ENCODE measurements around the gene PRRC2A. TPM values are rescaled to one million over a fixed set of nuclear protein-coding genes. Genes with fewer than 3 reads are reported as not detected.

PRRC2A gene
- total RNA-seq, 1 donor from 2014 or later: 230 TPM

Other genes starting within 250 kb of the PRRC2A start
- gene MICA, start 217.1 kb upstream of the PRRC2A start, total RNA-seq: 12.4 and 12.8 TPM in 2 replicates
- 55.3 and 58.5 TPM in 2 replicates for gene MICB, start 122.6 kb upstream of the PRRC2A start, total RNA-seq
- not detected in 2 replicates for gene MCCD1, start 91.8 kb upstream of the PRRC2A start, total RNA-seq
- gene DDX39B, start 78.7 kb upstream of the PRRC2A start, total RNA-seq: 422 and 431 TPM in 2 replicates
- gene ATP6V1G2, start 74.1 kb upstream of the PRRC2A start, total RNA-seq: 1.2 and 1.4 TPM in 2 replicates
- 14.5 and 16.4 TPM in 2 replicates for gene NFKBIL1, start 73.1 kb upstream of the PRRC2A start, total RNA-seq
- gene LTA, start 48.4 kb upstream of the PRRC2A start, total RNA-seq: 204 and 212 TPM in 2 replicates
- gene TNF, start 45.1 kb upstream of the PRRC2A start, total RNA-seq: 171 and 172 TPM in 2 replicates
- 2,430 and 2,468 TPM in 2 replicates for gene LTB, start 38.3 kb upstream of the PRRC2A start, total RNA-seq
- 149 and 171 TPM in 2 replicates for gene LST1, start 34.4 kb upstream of the PRRC2A start, total RNA-seq
- gene NCR3, start 27.7 kb upstream of the PRRC2A start, total RNA-seq: 48.5 and 52.7 TPM in 2 replicates
- gene AIF1, start 5.5 kb upstream of the PRRC2A start, total RNA-seq: 47.7 and 54.0 TPM in 2 replicates
- 262 and 284 TPM in 2 replicates for gene BAG6, start 31.9 kb downstream of the PRRC2A start, total RNA-seq
- 1.9 and 2.0 TPM in 2 replicates for gene APOM, start 35.2 kb downstream of the PRRC2A start, total RNA-seq
- gene C6orf47, start 40.1 kb downstream of the PRRC2A start, total RNA-seq: 24.7 and 25.7 TPM in 2 replicates
- 29.3 and 30.0 TPM in 2 replicates for gene GPANK1, start 44.3 kb downstream of the PRRC2A start, total RNA-seq
- 219 and 224 TPM in 2 replicates for gene CSNK2B, start 45.4 kb downstream of the PRRC2A start, total RNA-seq
- gene LY6G5B, start 49.3 kb downstream of the PRRC2A start, total RNA-seq: 27.5 and 29.1 TPM in 2 replicates
- 6.3 TPM in 2 replicates for gene LY6G5C, start 60.4 kb downstream of the PRRC2A start, total RNA-seq
- gene ABHD16A, start 82.6 kb downstream of the PRRC2A start, total RNA-seq: 53.6 and 59.7 TPM in 2 replicates
- gene LY6G6F, start 86.2 kb downstream of the PRRC2A start, total RNA-seq: not detected in 2 replicates
- not detected in 2 replicates for gene LY6G6D, start 94.6 kb downstream of the PRRC2A start, total RNA-seq
- 0.41 TPM in 1 of 2 replicates, not detected in the other for gene LY6G6C, start 101.0 kb downstream of the PRRC2A start, total RNA-seq
- gene MPIG6B, start 102.7 kb downstream of the PRRC2A start, total RNA-seq: not detected in 2 replicates
- gene DDAH2, start 108.6 kb downstream of the PRRC2A start, total RNA-seq: 12.2 and 14.4 TPM in 2 replicates
- 517 and 529 TPM in 2 replicates for gene CLIC1, start 115.8 kb downstream of the PRRC2A start, total RNA-seq
- 47.8 and 51.5 TPM in 2 replicates for gene MSH5, start 119.3 kb downstream of the PRRC2A start, total RNA-seq
- gene SAPCD1, start 141.9 kb downstream of the PRRC2A start, total RNA-seq: 12.2 and 12.8 TPM in 2 replicates
- 6.0 and 6.2 TPM in 2 replicates for gene VWA7, start 156.6 kb downstream of the PRRC2A start, total RNA-seq
- 77.4 and 78.9 TPM in 2 replicates for gene VARS1, start 175.0 kb downstream of the PRRC2A start, total RNA-seq
- 85.4 and 89.3 TPM in 2 replicates for gene LSM2, start 186.3 kb downstream of the PRRC2A start, total RNA-seq
- 3.7 TPM in 2 replicates for gene HSPA1L, start 194.6 kb downstream of the PRRC2A start, total RNA-seq
- 155 and 159 TPM in 2 replicates for gene HSPA1A, start 194.8 kb downstream of the PRRC2A start, total RNA-seq
- gene HSPA1B, start 207.0 kb downstream of the PRRC2A start, total RNA-seq: 82.7 and 85.0 TPM in 2 replicates
- gene NEU1, start 242.1 kb downstream of the PRRC2A start, total RNA-seq: 33.2 and 33.8 TPM in 2 replicates